GM18873 (cell line): ENCODE measurements around the gene KRT85.
A peak's percentile ranks its signal among the peaks of the same experiment; 100 is the strongest.
"Not testable (repeated sequence)": the region's sequence is repeated elsewhere in the genome, so short reads cannot be mapped to it uniquely, and the experiment has no call there.

ENCODE experiments used
- ATAC-seq: cut with Tn5 transposase; IDR thresholded peaks from one replicate; pipeline ENCODE4 v1.9.1; 2021; ENCODE audit warnings: mild to moderate bottlenecking, moderate library complexity, moderate number of reproducible peaks; ENCODE audit not compliant: unreplicated experiment, low FRiP score

Gene KRT85

DNA sequence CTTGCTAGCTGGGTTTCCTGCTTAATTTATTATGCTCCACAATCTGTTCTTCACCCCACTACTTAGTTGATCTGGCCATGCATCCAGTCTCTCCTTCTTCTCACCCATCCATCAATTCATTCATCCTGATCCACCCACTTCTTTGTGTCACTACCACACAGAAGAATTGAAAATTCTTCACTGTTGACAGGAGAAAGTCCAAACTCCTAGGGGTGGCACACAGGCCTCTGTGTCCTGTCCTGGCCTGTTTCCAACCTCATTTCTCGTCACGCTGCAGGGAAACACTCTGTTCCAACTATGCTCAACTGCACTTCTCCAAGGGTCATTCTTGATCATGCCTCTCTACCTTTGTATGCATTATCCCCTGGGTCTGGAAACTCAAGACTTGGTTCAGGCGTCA, 35.4 kb downstream of the KRT85 start:
- ATAC-seq: no peak

DNA sequence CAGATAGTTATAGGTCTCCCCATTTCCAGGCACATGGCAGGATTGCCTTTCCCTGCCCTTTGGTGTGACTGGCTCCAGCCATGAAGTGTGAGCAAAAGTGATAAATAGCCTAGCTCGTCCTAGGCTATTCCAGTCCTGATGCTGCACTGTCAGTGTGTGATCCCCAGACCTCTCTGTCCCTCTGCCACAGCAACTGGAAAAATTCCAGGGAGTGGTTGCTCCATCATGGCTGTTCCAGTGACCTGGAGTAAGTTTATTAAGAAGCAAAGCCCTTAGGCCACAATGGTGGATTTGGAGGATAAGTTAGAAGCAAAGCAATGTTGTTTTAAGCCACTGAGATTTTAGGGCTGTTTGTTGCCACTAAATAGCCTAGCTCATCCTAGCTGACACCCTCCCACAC, 36.2 kb downstream of the KRT85 start:
- no peak for ATAC-seq

DNA sequence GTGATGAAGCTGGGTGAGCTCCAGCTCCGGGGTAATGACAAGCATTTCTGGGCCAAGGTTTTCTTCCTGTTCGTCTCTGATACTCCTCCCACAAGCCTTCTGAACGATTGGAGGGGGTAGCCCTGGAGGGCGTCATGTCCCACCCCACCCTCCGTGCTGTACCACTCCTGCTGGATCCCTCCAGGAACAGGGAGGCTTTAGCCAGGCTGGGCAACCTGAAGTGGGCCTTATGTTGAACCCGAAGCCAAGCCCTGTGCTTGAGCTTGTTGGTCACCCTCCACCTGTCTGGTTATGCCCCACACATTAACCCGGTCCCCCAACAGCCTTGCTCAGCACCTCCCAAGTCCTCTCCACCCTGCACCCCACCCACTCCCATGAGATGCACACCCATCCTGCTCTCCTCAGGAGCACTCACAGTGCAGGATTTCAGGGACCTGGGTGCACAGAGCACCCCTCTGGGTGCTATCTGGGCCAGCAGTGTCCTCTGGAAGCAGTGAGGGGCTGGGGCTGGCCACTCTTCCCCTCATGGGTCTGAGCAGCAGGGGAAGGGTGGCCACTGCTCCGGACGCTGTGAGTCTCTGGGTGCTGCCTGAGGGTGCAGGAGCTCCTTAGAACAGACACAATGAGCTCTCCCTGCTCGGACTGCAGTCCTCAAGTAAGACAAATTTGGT, 39.3 kb downstream of the KRT85 start:
- no peak for ATAC-seq

DNA sequence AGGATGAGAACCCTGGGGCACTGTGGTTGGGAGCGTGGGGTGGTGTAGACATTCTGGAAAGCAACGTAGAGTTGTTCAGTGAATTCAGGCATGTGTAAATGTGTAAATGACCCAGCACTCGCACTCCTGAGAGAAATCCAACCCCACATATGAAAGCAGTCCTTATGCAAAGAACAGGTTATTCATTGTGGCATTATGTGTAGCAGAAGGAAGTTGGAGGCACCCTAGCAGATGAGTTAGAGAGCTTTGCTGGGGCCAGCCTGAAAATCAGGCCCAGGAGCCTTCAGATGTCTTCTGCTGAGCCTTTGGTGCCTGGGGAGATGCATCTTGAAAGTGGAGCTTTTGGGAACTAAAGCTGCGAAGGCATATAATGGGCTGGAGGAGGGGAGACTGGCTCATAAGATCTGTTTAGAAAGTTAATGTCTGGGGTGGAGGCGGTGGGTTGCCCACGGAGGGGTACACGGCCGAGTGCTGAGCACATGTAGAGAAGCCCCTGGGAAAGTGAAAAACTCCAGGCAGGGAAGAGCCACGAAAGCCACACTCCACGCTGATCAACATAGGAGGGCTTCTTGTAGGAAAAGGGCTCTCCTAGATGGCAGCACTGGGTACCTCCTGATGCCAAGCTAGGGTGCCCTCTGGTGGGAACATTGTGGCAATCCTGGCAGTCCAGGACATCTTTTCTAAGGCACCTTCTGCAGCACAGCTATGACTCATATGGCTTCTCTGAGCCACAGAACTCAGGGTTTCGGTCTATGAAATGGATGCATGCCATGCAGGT, 40.0 kb downstream of the KRT85 start:
- peak; percentile 92 for ATAC-seq

DNA sequence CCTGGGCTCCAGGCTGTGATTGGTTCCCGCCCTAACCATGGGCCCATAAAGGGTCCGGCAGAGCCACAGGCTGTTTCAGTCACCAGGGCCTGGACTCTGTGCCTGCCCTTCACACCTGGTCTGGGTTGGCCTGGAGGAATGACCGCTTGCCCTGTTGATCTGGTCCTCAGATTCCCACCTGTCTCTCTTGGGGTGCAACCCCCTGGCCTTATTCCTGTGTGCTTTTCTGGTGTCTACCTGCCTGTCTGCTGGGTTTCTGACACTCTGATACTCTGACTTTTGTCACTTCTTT, 43.2 kb downstream of the KRT85 start:
- ATAC-seq: no peak

DNA sequence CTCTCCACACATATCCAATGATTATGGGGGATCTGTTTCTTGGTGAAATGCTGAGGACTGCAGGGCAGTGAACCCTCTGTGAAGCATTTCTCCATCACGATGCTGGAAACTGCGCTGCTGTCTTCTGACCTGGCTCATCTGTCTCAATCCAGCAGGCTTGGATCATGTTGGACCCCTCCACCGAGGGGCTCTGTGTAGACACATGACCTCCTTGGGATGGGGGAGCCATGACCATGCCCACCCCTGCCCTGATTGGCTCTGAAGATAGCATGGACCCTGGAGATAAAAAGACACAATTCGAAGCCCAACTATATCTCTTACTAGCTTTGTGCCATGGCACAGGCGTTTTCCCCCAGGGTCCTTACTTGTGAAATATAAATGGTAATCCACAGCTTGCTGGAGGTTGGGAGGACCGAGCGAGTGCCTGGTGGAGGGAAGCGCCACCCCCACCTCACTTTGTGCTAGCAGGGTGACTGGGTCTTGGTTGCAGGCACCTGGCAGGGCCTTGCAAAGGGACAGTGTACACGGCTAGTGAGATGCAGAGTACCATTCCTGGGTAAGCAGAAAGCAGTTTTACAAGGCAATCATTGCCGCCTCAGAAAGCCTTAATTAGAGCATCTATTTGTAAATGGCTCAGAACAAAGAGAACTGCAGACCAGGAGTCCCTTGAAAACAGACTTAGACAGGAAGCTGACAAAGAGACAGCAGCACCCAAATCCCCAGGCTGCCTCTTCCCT, 43.7 kb downstream of the KRT85 start:
- no peak for ATAC-seq

DNA sequence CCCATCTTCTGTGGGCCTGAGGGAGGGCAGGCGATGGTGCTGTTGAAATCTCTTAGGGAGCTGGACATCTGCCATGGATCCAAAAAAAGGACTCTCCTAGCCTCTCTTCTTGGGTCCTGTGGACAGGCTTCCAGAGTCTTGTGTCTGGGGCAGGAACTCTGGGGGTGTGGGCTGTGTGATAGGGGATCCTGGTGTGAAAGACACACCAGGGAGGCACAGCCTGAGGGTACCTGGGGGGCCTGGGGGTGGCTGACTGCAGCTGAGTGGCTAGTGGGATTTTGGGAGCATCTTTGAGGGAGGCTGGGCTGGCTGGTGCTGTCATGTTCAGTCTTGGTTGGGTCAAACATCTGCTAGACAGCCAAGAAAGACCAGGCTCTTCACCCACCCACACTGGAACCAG, 44.3 kb downstream of the KRT85 start:
- no peak for ATAC-seq

DNA sequence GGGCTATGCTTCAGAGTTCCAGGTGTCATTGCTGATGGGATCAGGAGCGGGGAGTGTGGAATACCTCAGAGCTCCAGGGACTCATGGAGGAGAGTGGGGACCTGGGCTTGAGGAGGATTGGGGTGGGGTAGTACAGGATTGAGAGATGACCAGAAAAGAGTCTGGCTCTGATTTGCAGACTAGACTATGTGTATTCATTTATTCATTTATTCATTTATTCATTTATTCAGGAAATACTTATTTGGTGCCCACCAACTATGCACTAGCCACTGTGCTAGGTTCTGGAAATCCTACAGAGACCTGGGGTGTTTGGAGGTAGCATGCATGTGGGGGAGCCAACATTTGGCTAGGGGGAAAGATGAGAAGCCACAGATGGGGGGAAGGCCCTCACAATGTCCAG, 45.2 kb downstream of the KRT85 start:
- ATAC-seq: no peak

DNA sequence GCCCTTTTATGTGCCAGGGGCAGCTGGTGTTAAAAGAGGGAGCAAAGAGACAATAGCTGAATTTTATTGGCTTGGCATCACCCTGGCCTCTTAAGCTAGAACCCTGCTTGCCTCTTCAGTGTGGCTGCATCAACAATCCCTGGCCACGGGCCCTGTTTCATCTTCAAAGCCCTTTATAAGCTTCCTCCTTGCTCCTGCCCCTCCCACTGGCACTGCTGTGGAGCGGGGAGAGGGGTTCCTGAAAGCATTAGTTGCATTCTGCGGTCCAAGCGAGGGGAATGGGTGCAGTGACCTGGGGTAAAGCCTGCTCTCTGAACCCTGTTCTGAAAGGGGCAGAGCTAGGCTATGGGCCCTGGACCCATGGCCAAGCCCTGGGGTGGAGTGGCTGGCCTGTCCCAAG, 45.9 kb downstream of the KRT85 start:
- ATAC-seq: no peak

DNA sequence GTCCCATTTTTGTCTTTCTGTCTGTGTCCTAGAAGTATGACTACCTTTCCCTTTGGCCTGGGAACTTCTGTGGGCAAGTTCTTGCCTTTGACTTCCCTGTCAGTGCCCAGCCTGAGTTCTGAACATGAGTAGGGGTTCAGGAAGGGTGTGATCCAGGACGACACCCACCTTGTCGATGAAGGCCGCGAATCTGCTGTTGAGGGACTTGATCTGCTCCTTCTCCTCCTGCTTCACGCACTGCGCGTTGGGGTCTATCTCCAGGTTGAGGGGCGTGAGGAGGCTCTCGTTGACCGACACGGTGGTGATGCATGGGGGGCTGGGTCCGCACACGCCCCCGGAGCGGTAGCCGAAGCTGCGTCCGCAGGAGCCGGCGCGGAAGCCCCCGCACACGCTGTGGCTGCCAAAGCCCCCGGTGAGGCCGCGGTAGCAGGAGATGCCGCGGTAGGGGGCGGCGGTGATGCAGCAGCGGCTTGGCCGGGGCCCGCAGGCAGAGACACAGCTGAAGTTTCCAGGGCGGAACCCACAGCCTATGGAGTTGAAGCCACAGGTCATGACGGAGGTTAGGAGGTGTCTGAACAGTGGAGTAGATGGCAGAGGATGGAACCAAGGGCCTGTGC, 46.4 kb downstream of the KRT85 start, which contains the start of gene KRT83:
KRT83 (minus strand) TSS at position 615 of the 617 bp plus-strand sequence; CDS start at position 552, 63 bp downstream.
- ATAC-seq: no peak

DNA sequence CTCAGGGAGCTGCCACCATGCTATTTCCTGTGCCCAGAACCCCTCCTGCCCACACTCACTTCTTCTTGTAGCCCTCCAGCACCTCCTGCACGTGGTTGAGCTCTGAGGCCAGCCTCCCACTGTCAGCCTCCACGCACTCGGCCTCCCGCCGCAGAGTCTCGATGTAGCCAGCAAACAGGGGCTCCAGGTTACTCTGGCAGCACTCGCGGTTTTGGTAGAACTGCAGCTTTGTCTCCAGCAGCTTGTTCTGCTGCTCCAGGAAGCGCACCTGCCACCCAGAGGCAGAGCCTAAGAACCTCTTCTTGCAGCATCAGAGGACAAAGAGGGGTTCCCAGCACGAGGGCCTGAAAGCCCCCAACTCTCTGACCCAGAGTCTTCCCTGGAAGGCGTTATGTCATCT, 48.2 kb downstream of the KRT85 start:
- ATAC-seq: no peak

DNA sequence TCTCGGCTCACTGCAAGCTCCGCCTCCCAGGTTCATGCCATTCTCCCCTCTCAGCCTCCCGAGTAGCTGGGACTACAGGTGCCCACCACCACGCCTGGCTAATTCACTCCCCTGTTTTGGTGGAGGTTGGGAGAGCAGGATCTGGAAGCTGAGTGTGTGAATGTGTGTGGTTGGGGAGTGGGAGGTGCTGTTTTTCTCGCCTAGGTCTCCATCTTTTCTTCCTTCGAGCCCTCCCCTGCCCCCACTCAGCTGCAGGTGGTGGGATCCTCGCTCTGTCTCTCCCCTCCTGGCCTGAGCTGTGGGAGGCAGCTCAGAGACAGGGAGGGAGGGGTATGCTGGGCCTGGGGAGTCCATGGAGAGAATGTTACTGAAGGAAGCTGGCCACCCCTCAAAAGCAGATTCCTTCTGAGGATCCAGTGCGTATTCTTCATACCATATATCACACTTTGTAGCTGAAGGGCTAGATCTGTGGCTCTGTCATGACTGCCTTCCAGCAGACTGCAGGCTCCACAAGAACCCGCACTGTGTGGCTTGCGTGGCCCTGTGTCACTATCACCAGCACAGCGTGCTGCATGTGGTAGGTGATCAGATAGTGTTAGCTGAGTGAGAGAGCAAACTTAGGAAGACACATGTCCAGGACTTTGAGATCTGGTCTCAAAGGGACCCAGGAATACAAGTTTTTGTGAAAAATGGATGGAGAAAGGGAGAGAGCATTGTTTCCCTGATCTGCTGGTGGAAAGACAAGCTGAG, 48.9 kb downstream of the KRT85 start:
- ATAC-seq: no peak

DNA sequence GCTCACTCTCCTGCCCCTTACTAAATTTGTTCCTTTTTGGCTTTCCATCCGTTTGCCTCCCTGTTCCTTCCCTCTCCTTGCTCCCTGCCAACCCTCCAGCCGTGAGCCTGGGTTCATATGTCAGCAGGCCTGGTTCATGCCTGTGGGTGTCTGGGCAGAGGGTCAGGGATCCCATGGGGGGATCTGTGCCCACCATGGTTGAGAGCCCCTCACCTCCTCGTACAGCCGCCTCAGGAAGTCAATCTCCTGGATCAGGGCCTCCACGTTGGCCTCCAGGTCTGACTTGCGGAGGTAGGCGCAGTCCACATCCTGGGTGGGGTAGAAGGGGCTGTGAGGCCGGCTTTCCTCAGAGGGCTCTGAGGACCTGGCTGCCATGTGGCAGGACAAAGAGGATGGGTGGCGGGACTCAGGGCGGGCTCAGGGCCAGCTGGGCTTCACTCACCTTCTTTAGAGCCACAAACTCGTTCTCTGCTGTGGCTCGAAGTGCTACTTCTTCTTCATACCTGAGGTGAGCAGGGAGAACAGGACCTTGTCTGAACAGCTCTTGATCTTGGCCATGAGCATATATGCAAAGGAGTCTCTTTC, 49.7 kb downstream of the KRT85 start:
- no peak for ATAC-seq

DNA sequence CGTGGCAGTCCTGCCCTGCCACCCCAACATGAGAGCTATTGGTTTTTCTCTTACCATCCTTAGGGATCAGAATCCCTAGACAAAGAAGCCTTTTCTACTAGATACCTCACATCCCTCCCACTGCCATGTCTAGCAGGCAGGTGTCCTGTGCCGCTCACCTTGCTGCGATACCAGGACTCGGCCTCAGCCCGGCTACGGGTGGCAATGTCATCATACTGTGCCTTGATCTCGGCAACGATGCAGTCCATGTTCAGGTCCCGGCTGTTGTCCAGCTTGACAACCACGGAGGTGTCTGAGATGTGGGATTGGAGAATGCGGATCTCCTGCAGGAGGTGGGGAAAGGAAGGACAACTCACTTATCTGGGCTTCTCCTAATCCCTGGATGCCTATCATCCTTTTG, 50.6 kb downstream of the KRT85 start:
- no peak for ATAC-seq

DNA sequence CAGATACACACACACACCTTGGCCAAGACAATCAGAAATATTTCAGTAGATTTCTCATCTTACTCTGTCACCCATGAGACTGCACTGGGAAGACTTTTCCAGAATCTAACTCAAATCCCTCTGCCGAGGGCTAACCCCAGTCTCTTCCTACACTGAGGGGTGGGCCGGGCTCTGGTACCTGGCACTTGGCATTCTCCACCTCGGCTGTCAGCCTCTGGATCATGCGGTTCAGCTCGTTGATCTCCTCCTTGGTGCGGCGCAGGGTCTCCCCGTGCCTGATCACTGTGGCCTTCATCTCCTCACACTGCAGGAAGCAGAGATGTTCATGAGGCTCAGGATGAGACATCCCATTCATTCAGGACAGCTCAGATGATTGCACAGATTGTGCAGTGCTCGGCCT, 51.0 kb downstream of the KRT85 start:
- no peak for ATAC-seq

DNA sequence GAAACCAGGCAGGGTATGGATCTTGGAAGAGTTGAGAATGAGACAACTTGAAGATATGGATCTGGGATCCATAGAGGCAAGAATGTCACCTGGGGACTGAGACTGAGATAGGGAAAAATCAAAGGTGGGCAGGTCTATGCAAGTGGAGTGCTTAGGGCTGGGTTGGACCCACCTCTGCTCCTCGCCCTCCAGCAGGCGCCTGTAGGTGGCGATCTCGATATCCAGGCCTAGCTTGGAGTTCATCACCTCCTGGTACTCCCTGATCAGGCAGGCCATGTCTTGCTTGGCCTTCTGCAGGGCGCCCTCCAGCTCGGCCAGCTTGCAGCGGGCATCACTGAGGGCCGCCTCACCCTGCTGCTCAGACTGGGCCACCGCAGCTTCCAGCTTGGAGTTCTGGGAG, 51.6 kb downstream of the KRT85 start:
- not testable (repeated sequence) for ATAC-seq

DNA sequence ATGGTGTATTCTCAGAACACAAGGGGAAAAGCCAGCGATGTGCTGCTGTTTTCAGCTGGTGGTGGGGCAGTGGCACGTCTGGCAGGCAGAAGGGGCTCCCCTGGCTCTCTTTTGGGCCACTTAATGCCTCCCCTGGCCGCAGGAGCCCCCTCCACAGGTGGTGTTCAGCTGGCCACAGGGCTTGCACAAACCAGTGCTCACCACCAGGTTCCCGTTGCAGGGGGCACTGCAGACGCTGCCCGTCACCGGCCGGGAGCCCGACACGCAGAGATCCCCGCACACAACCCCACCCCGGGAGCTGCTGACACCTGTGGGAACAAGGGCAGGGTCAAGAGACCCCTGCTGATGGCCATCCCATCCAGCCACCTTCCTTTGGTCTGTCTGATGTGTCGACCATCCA, 52.8 kb downstream of the KRT85 start:
- no peak for ATAC-seq

DNA sequence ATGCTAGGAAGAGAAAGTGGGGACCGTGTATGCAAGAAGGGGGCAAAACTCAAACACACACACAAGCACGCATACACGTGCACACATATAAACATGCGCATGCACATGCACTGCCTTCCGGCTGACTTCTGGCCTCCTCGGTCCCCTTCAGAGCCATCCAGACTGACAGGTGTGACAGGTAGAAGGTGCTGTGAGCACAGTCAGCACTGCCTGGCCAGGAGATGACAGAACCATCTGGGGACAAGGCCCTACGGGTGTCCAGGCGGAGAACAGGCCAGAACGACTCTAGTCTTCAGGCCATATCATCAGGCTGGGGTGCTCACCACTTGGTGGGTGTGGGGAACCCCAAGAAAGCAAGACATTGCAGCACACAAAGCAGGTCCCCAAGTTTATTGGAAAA, 53.4 kb downstream of the KRT85 start:
- no peak for ATAC-seq

DNA sequence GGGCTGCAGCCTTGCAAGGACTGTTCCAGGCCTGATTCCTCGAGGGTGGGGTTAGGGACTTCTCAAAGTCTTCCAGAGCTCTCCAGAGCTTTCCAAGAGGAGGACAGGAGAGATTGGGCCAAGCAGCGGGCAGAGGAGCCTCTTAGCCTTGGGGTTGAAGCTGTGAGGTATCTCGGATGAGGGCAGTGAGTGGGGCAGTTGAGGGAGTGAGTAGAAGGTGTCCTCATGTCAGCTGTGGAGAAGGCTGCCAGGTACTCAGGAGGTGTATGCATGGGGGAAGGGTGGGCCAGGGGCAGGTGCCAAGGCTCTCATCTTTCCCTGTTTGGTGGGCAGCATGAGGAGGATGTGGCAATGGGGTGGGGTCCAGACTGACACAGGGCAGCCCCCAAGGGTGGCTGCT, 53.8 kb downstream of the KRT85 start:
- no peak for ATAC-seq

DNA sequence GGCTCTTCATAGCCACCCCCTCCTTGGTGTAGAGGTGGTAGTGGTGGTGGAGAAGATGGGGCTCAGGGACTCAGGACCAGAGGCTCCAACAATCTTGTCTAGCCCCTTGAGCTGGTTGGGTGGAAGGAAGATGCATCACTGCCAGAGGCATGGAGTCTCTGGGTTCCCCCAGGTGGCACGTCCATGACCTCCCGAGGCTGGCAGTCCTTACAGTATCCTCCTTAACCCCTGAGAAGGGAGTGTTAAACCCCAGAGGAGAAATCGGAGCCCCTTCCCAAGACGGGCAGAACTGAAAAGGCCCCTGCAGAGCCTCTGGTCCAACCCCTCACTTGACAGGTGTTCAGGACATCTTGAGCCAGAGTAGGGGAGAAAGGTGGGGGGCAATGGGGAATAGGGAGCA, 55.2 kb downstream of the KRT85 start:
- ATAC-seq: no peak
